K562 (cell line): ENCODE results near the gene SLC1A4. TPM values are rescaled to one million over a fixed set of nuclear protein-coding genes. Genes with fewer than 3 reads are reported as not detected.
A peak's percentile ranks its signal among the peaks of the same experiment; 100 is the strongest.

Experiments used
- ATAC-seq: fragments of 200-7000 bp; cut with Tn5 transposase; 3 replicates; pipeline ENCODE4 v1.9.1; 2020; ENCODE audit warnings: moderate library complexity
- BruUV-seq: library from RNA; stranded (reverse); fragments of 400-500 nt; replicated peaks from 2 replicates; lab custom pipeline; 2021; lab: Mats Ljungman, UMichigan
- CTCF ChIA-PET: fragments of 300-600 bp; formaldehyde crosslinking; extraction: SDS; loops from one replicate; lab custom pipeline; 2021; ENCODE audit warnings: low intra/inter-chr PET ratio; lab: Yijun Ruan, JAX
- POLR2A ChIA-PET: fragments of 300-600, 350-650 bp; sonication (Branson Sonifier 250); formaldehyde crosslinking; extraction: SDS; loops from one replicate; lab custom pipeline; 2021; ENCODE audit warnings: antibody characterized with exemption, inconsistent platforms; lab: Yijun Ruan, JAX
- DNase-seq, 4 experiments: peaks; one replicate each; pipeline versions ENCODE4 v3.0.0 to v3.0.0-alpha.2; 2011 to 2018; ENCODE audit warnings: low spot score in 3 of 4, mixed read lengths in 3 of 4; ENCODE audit errors: extremely low read depth in 1 of 4
- FAIRE-seq: peaks from 2 replicates; lab custom pipeline; 2011; peaks lifted over from hg19 to GRCh38; lab: Jason Lieb, UNC
- H2AFZ ChIP-seq: 2 replicates; pipeline ENCODE4 v1.6.0; 2011; ENCODE audit warnings: low read depth, low read length, control low read depth, inconsistent platforms
- H3K27ac ChIP-seq: fragments of 200-600 bp; 3 replicates; pipeline ENCODE4 v1.8.0; 2011; ENCODE audit warnings: low read depth, mild to moderate bottlenecking, control low read depth, inconsistent platforms, low read length, moderate library complexity, mixed read lengths; ENCODE audit errors: extremely low read depth
- H3K27me3 ChIP-seq, 2 experiments: fragments of 300-600 bp in 1 of 2; 2 replicates in 1 of 2; 3 replicates in 1 of 2; pipeline versions ENCODE4 v1.6.0 to v1.8.0; 2011; ENCODE audit warnings: inconsistent platforms in 2 of 2, low read length in 2 of 2, mild to moderate bottlenecking in 1 of 2, mixed read lengths in 1 of 2, moderate library complexity in 1 of 2; ENCODE audit not compliant: control insufficient read depth in 2 of 2, insufficient read depth in 2 of 2
- H3K36me3 ChIP-seq: fragments of 300-600 bp; 3 replicates; pipeline ENCODE4 v1.8.0; 2011; ENCODE audit warnings: mild to moderate bottlenecking, low read length, inconsistent platforms; ENCODE audit not compliant: control insufficient read depth, insufficient read depth
- H3K4me1 ChIP-seq, 2 experiments: fragments of 200-600 bp in 1 of 2; replicated peaks in 1 of 2; 2 replicates in 1 of 2; 3 replicates in 1 of 2; pipeline versions ENCODE4 v1.5.1 to v1.8.0; 2011; ENCODE audit warnings: inconsistent platforms in 2 of 2, low read length in 2 of 2, mild to moderate bottlenecking in 1 of 2, mixed read lengths in 1 of 2, moderate library complexity in 1 of 2; ENCODE audit not compliant: control insufficient read depth in 2 of 2, insufficient read depth in 2 of 2
- H3K4me2 ChIP-seq: 2 replicates; pipeline ENCODE4 v1.6.1; 2011; ENCODE audit warnings: low read length, control low read depth, inconsistent platforms, mixed read lengths; ENCODE audit not compliant: insufficient read depth
- H3K4me3 ChIP-seq: fragments of 200-600 bp; sonication (generic), shearing (Covaris generic); 2 replicates; pipeline ENCODE4 v1.5.1; 2016; ENCODE audit warnings: control low read depth, inconsistent platforms
- H3K79me2 ChIP-seq: fragments of 200-600 bp; 3 replicates; pipeline ENCODE4 v1.8.0; 2011; ENCODE audit warnings: low read length, inconsistent platforms; ENCODE audit not compliant: control insufficient read depth, insufficient read depth
- H3K9ac ChIP-seq, 2 experiments: 2 replicates each; pipeline versions ENCODE4 v1.6.0 to v1.6.1; 2011; ENCODE audit warnings: low read depth in 2 of 2, low read length in 2 of 2, control low read depth in 1 of 2, inconsistent platforms in 1 of 2, mild to moderate bottlenecking in 1 of 2, mixed read lengths in 1 of 2; ENCODE audit not compliant: insufficient read depth in 1 of 2
- H3K9me1 ChIP-seq: one replicate; pipeline ENCODE4 v1.6.0; 2011; ENCODE audit warnings: inconsistent platforms, mild to moderate bottlenecking, low read length, moderate library complexity; ENCODE audit not compliant: control insufficient read depth, insufficient read depth
- H3K9me3 ChIP-seq: replicated peaks from 2 replicates; pipeline ENCODE4 v1.5.1; 2011; ENCODE audit warnings: low read depth, low read length, inconsistent platforms; ENCODE audit not compliant: control insufficient read depth, insufficient read depth
- H4K20me1 ChIP-seq: replicated peaks from 2 replicates; pipeline ENCODE4 v1.6.1; 2011; ENCODE audit warnings: low read length, inconsistent platforms, mixed read lengths; ENCODE audit not compliant: control insufficient read depth, insufficient read depth
- BRF1 ChIP-seq: IDR thresholded peaks from 3 replicates; pipeline ENCODE4 v1.6.1; 2011; ENCODE audit warnings: borderline replicate concordance, mild to moderate bottlenecking; ENCODE audit not compliant: insufficient read length; ENCODE audit errors: extremely low read depth
- ZNF263 ChIP-seq: sonication (generic); formaldehyde crosslinking; IDR thresholded peaks from 2 replicates; pipeline ENCODE4 v1.8.0; 2022; ENCODE audit warnings: mild to moderate bottlenecking, missing genetic modification reagents, borderline replicate concordance
- WGBS: fragments of 100-300 bp; shearing (Covaris generic); methylation state at CpG from one replicate; pipeline ENCODE4 v1.1.6; 2016; ENCODE audit warnings: low coverage, mixed read lengths; ENCODE audit not compliant: insufficient coverage; ENCODE audit errors: missing lambda C conversion rate; 5-methylcytosine and 5-hydroxymethylcytosine counted together
- in situ Hi-C: fragments of 300-500 bp; cut with MboI; formaldehyde crosslinking; loops from 4 replicates; pipeline ENCODE4 v1.15.0; 2018; ENCODE audit warnings: inconsistent platforms, mixed read lengths
- intact Hi-C: fragments of 100-400 bp; cut with micrococcal nuclease; formaldehyde crosslinking; loops from 2 replicates; pipeline ENCODE4 v1.14.2; 2022
- polyA plus RNA-seq, 8 experiments: library from polyadenylated mRNA; depleted of rRNA in 4 of 8; stranded (reverse) in 5 of 8; unstranded in 3 of 8; fragments of >200 nt; fragmentation: Nextera tagmentation in 2 of 8; fragmentation: Illumina TruSeq in 1 of 8; extraction: Ambion mirVana in 2 of 8; extraction: Trizol in 1 of 8; gene quantifications; 2 replicates each; pipeline versions ENCODE4 v1.2.1 to v1.2.3, GENCODE V29; 2011 to 2014; ENCODE audit warnings: inconsistent platforms in 1 of 8, missing spikeins in 1 of 8
- total RNA-seq, 7 experiments: library from RNA; depleted of rRNA in 6 of 7; stranded (reverse); fragments of >200 nt in 6 of 7; fragmentation: Illumina TruSeq in 2 of 7; extraction: Trizol in 2 of 7; gene quantifications; 2 replicates each; pipeline versions ENCODE4 v1.2.1 to v1.2.3, GENCODE V29; 2011 to 2021; ENCODE audit warnings: low replicate concordance in 1 of 7
- TF ChIP-seq, protein P1 (sequence below): fragments of 200-600 bp; sonication (generic); IDR thresholded peaks from one replicate; pipeline ENCODE4 v1.6.1; 2012; ENCODE audit warnings: mild to moderate bottlenecking, low read depth, low read length, inconsistent platforms

SLC1A4 gene
- total and polyA plus RNA-seq, 9 of the 15 experiments (the other 6 are each of a cell fraction or from before 2014, with no cell fraction given): 4.4 to 24.0 (median 10.9) TPM

DNA sequence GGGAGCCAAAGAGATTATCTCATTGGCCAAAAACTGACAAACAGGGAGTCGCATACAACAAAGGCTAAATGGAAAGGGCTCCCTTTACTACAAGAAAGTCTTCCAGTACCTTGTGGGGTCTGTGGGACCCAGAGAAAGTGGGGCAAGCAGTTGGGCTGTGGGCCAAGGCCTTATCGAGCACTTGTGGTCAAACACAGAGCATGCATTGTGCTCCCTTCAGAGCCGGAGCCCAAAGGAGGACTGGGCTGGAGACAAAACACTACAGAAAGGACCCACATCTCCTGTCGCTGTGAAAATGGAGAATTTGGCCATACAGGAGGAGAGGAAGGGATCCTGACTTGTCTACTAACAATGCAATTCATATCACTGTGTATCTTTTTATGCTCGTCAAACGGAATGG, 37.1 kb upstream of the SLC1A4 start:
- intact Hi-C loops (no loop called here), in situ Hi-C loops (no loop called here)
- no peaks in the 10 kb centered on the region for H3K36me3 ChIP-seq
- POLR2A ChIA-PET: no interaction called here
- no peaks in the 10 kb centered on the region for H3K79me2 ChIP-seq
- ATAC-seq (no peak), FAIRE-seq (no peak), DNase-seq (no peak)
- H3K9ac ChIP-seq: no peak overlapping the region
- H3K4me1 ChIP-seq: 0 out of 5 replicates have a peak, but pooled peaks cover 0 to 6% of the 10 kb centered on the region in 2 experiments
- no peak overlapping the region for H3K4me3 ChIP-seq
- BruUV-seq: no TSS peak
- no peak overlapping the region for H3K27ac ChIP-seq
- TF ChIP-seq, protein P1, sequence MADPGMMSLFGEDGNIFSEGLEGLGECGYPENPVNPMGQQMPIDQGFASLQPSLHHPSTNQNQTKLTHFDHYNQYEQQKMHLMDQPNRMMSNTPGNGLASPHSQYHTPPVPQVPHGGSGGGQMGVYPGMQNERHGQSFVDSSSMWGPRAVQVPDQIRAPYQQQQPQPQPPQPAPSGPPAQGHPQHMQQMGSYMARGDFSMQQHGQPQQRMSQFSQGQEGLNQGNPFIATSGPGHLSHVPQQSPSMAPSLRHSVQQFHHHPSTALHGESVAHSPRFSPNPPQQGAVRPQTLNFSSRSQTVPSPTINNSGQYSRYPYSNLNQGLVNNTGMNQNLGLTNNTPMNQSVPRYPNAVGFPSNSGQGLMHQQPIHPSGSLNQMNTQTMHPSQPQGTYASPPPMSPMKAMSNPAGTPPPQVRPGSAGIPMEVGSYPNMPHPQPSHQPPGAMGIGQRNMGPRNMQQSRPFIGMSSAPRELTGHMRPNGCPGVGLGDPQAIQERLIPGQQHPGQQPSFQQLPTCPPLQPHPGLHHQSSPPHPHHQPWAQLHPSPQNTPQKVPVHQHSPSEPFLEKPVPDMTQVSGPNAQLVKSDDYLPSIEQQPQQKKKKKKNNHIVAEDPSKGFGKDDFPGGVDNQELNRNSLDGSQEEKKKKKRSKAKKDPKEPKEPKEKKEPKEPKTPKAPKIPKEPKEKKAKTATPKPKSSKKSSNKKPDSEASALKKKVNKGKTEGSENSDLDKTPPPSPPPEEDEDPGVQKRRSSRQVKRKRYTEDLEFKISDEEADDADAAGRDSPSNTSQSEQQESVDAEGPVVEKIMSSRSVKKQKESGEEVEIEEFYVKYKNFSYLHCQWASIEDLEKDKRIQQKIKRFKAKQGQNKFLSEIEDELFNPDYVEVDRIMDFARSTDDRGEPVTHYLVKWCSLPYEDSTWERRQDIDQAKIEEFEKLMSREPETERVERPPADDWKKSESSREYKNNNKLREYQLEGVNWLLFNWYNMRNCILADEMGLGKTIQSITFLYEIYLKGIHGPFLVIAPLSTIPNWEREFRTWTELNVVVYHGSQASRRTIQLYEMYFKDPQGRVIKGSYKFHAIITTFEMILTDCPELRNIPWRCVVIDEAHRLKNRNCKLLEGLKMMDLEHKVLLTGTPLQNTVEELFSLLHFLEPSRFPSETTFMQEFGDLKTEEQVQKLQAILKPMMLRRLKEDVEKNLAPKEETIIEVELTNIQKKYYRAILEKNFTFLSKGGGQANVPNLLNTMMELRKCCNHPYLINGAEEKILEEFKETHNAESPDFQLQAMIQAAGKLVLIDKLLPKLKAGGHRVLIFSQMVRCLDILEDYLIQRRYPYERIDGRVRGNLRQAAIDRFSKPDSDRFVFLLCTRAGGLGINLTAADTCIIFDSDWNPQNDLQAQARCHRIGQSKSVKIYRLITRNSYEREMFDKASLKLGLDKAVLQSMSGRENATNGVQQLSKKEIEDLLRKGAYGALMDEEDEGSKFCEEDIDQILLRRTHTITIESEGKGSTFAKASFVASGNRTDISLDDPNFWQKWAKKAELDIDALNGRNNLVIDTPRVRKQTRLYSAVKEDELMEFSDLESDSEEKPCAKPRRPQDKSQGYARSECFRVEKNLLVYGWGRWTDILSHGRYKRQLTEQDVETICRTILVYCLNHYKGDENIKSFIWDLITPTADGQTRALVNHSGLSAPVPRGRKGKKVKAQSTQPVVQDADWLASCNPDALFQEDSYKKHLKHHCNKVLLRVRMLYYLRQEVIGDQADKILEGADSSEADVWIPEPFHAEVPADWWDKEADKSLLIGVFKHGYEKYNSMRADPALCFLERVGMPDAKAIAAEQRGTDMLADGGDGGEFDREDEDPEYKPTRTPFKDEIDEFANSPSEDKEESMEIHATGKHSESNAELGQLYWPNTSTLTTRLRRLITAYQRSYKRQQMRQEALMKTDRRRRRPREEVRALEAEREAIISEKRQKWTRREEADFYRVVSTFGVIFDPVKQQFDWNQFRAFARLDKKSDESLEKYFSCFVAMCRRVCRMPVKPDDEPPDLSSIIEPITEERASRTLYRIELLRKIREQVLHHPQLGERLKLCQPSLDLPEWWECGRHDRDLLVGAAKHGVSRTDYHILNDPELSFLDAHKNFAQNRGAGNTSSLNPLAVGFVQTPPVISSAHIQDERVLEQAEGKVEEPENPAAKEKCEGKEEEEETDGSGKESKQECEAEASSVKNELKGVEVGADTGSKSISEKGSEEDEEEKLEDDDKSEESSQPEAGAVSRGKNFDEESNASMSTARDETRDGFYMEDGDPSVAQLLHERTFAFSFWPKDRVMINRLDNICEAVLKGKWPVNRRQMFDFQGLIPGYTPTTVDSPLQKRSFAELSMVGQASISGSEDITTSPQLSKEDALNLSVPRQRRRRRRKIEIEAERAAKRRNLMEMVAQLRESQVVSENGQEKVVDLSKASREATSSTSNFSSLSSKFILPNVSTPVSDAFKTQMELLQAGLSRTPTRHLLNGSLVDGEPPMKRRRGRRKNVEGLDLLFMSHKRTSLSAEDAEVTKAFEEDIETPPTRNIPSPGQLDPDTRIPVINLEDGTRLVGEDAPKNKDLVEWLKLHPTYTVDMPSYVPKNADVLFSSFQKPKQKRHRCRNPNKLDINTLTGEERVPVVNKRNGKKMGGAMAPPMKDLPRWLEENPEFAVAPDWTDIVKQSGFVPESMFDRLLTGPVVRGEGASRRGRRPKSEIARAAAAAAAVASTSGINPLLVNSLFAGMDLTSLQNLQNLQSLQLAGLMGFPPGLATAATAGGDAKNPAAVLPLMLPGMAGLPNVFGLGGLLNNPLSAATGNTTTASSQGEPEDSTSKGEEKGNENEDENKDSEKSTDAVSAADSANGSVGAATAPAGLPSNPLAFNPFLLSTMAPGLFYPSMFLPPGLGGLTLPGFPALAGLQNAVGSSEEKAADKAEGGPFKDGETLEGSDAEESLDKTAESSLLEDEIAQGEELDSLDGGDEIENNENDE: no peak
- TF ChIP-seq ZNF263 (peak; percentile 34; the same call in 1 of the 2 replicates), BRF1 (no peak)
- H4K20me1 ChIP-seq: no peaks in the 10 kb centered on the region
- peaks cover 4% of the 10 kb centered on the region for H3K9me3 ChIP-seq
- H3K4me2 ChIP-seq: no peak overlapping the region; the same call in 1 of the 2 replicates
- H3K27me3 ChIP-seq: peaks cover 13 to 18% of the 10 kb centered on the region in 2 experiments; a peak in 4 of 5 replicates
- WGBS: 8% methylated on average over 6 of the region's 6 CpGs
- no peaks in the 10 kb centered on the region for H3K9me1 ChIP-seq
- CTCF ChIA-PET: no interaction called here
- no peak overlapping the region for H2AFZ ChIP-seq
